Measurements from ENCODE around the gene ACLY. TPM values are rescaled to one million over a fixed set of nuclear protein-coding genes. Genes with fewer than 3 reads are reported as not detected.
"Not testable (repeated sequence)": the region's sequence is repeated elsewhere in the genome, so short reads cannot be mapped to it uniquely, and the experiment has no call there.

The ACLY gene
- total RNA-seq, 2 donors from 2014 or later = 135 to 145 TPM

DNA sequence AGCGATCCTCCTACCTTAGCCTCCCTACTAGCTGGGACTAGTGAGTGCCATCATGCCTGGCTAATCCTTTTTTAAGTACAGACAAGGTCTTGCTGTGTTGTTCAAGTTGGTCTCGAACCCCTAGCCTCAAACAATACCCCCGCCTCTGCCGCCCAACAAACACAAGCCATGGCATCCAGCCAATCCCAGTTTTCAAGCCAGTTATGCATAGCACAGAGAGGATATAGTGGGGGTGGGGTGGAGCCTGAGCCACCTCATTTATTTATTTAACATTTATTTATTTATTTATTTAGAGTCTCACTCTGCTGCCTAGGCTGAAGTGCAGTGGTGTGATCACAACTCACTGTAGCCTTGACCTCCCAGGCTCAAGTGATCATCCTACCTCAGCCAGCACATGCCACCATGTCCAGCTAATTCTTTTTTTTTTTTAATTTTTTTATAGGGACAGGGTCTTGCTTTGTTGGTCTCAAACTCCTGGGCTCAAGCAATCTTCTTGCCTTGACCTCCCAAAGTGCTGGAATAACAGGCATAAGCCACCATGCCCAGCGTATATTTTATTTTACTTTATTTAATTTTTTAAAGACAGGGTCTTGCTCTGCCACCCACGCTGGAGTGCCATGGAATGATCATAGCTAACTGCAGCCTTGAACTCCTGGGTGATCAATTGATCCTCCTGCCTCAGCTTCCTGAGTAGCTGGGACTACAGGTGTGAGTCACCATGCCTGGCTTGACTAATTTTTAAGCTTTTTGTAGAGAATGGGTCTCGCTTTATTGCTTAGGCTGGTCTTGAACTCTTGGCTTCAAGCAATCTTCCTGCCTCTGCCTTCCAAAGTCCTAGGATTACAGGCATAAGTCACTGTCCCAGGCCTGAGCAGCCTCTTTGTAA, 27.4 kb downstream of the ACLY start:
- Histone ChIP-seq H3K4me1 (no peaks in the 10 kb centered on the region), H3K4me3 (no peak overlapping the region), H3K27ac (no peak overlapping the region), H3K36me3 (peaks cover 26% of the 10 kb centered on the region), H3K9me3 (no peaks in the 10 kb centered on the region), H3K27me3 (no peaks in the 10 kb centered on the region), H3K9ac (ENCODE audit: low read depth in 2 of 2, low read length in 2 of 2) (no peak overlapping the region)
- intact Hi-C loops (cut with DNase I) = no loop called here
- DNase-seq = no peak
- TF ChIP-seq, protein P1, sequence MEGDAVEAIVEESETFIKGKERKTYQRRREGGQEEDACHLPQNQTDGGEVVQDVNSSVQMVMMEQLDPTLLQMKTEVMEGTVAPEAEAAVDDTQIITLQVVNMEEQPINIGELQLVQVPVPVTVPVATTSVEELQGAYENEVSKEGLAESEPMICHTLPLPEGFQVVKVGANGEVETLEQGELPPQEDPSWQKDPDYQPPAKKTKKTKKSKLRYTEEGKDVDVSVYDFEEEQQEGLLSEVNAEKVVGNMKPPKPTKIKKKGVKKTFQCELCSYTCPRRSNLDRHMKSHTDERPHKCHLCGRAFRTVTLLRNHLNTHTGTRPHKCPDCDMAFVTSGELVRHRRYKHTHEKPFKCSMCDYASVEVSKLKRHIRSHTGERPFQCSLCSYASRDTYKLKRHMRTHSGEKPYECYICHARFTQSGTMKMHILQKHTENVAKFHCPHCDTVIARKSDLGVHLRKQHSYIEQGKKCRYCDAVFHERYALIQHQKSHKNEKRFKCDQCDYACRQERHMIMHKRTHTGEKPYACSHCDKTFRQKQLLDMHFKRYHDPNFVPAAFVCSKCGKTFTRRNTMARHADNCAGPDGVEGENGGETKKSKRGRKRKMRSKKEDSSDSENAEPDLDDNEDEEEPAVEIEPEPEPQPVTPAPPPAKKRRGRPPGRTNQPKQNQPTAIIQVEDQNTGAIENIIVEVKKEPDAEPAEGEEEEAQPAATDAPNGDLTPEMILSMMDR (IDR thresholded peaks at IDR 0.05) = no peak

DNA sequence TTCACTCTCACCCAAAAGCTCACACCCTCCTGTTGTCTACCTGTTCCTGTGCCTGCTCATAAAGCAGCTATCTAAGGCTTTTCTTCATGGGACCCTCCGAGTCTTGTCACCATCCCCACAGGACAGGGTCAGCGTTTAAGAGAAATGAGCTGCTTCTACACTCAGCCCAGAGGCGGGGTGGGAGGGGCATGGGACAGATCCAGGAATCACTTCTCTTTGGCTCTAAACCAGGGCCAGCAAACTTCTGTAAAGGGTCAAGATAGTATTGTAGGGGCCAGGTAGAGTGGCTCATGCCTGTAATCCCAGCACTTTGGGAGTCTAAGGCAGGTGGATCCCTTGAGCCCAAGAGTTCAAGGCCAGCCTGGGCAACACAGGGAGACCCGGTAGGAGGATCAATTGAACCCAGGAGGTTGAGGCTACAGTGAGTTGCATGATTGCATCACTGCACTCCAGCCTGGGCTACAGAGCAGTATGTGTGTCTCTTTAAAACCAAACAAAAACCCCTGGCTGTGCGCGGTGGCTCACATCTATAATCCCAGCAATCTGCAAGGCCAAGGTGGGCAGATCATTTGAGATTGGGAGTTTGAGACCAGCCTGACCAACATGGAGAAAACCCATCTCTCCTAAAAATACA, 30.3 kb downstream of the ACLY start:
- intact Hi-C loops (cut with DNase I) = loop anchor here (10.0 kb wide), 1 partner anchor 144 kb away; no protein-coding TSS in a partner anchor
- H3K36me3 ChIP-seq = peaks cover 43% of the 10 kb centered on the region
- no peak overlapping the region for H3K9ac ChIP-seq (ENCODE audit: low read depth in 2 of 2, low read length in 2 of 2)
- TF ChIP-seq, protein P1 (IDR thresholded peaks at IDR 0.05) = no peak
- H3K27ac ChIP-seq = no peak overlapping the region
- no peak for DNase-seq
- no peaks in the 10 kb centered on the region for H3K4me1 ChIP-seq
- H3K9me3 ChIP-seq = no peaks in the 10 kb centered on the region
- no peak overlapping the region for H3K4me3 ChIP-seq
- no peaks in the 10 kb centered on the region for H3K27me3 ChIP-seq

DNA sequence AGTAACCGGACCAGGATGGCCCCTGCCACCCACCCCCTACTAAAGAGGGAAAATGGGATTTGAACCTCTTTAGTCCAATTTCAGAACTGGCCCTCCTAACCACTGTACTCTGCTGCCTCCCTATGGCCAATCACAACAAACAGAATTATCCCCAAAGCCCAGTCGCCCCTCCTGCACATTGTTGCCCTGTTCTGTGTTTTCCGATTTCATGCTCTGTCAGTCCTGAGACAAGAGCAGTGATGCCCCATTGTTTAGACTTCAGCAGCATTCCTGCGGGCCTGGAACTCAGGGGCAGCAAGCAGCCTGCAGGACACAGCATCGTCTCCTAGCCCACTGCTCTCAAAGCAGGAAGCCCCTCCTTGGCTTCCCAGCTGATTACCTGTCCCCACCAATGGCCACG, 33.0 kb downstream of the ACLY start:
- no peaks in the 10 kb centered on the region for H3K27me3 ChIP-seq
- H3K27ac ChIP-seq = no peak overlapping the region
- no peaks in the 10 kb centered on the region for H3K4me1 ChIP-seq
- DNase-seq = no peak
- no peaks in the 10 kb centered on the region for H3K9me3 ChIP-seq
- no peak overlapping the region for H3K9ac ChIP-seq (ENCODE audit: low read depth in 2 of 2, low read length in 2 of 2)
- TF ChIP-seq, protein P1 (IDR thresholded peaks at IDR 0.05) = no peak
- H3K4me3 ChIP-seq = no peak overlapping the region
- intact Hi-C loops (cut with DNase I) = loop anchor here (10.0 kb wide), 1 partner anchor 141 kb away; no protein-coding TSS in a partner anchor
- peaks cover 25% of the 10 kb centered on the region for H3K36me3 ChIP-seq

DNA sequence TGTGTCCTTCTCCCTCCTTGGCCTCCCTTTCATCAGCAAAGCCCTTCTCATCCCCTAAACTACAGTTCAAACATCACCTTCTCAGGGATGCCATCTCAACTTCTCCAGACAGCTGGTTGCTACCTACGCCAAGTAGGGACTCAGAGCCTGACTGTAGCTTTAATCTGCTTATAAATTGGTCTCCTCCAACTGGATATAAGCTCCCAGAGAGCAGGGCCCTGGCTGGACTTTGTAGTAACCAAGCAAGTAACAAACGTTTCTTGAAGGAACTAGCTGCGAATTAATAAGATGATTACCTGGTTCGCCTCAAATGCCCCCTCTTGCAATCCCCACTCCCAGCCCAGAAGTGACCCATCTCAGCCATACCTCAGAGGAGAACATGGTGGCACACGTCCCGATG, 36.0 kb downstream of the ACLY start:
- intact Hi-C loops (cut with DNase I) = loop anchor here (10.0 kb wide), 1 partner anchor 138 kb away; no protein-coding TSS in a partner anchor
- Histone ChIP-seq H3K27ac (no peak overlapping the region), H3K9ac (ENCODE audit: low read depth in 2 of 2, low read length in 2 of 2) (no peak overlapping the region), H3K4me1 (no peaks in the 10 kb centered on the region), H3K36me3 (peaks cover 36% of the 10 kb centered on the region), H3K9me3 (no peaks in the 10 kb centered on the region), H3K4me3 (no peak overlapping the region), H3K27me3 (no peaks in the 10 kb centered on the region)
- TF ChIP-seq, protein P1 (IDR thresholded peaks at IDR 0.05) = no peak
- no peak for DNase-seq

DNA sequence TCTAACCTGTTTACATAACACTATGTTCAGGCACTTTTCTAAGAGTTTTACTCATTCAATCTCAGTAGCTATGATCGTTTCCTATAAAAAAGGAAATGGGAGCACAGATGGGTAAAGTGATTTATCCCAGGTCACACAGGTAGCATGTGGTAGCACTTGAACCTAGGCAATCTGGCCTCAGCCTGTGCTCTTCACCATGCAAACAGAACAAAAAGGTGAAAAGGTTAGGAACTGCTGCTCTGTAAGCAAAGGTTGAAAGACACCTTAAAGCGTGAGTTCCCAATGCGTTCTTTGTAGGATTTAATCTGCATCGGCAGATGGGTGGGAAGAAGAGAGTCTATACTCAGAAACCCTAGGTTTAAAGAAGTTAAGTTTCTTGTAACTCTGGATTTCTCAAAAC, 38.6 kb downstream of the ACLY start:
- no peak overlapping the region for H3K4me3 ChIP-seq
- peaks cover 27% of the 10 kb centered on the region for H3K36me3 ChIP-seq
- H3K9ac ChIP-seq (ENCODE audit: low read depth in 2 of 2, low read length in 2 of 2) = no peak overlapping the region
- H3K27ac ChIP-seq = no peak overlapping the region
- DNase-seq = no peak
- intact Hi-C loops (cut with DNase I) = loop anchor here (10.0 kb wide), 1 partner anchor 135 kb away; no protein-coding TSS in a partner anchor
- no peaks in the 10 kb centered on the region for H3K9me3 ChIP-seq
- TF ChIP-seq, protein P1 (IDR thresholded peaks at IDR 0.05) = no peak
- no peaks in the 10 kb centered on the region for H3K27me3 ChIP-seq
- no peaks in the 10 kb centered on the region for H3K4me1 ChIP-seq

DNA sequence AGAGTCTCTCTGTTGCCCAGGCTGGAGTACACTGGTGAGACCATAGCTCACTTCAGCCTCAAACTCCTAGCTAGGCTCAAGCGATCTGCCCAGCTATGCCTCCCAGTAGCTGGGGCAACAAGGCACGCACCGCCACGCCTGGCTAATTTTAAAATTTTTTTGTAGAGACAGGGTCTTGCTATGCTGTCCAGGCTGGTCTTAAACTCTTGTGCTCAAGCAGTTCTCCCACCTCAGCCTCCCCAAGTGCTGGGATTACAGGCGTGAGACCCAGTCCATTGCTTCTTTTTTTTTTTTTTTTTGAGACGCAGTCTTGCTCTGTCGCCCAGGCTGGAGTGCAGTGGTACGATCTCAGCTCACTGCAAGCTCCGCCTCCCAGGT, 44.5 kb downstream of the ACLY start:
- H3K4me3 ChIP-seq; DNase-seq; H3K27ac ChIP-seq; intact Hi-C loops (cut with DNase I); H3K27me3 ChIP-seq; H3K9ac ChIP-seq (ENCODE audit: low read depth in 2 of 2, low read length in 2 of 2); H3K9me3 ChIP-seq; H3K4me1 ChIP-seq: not testable (repeated sequence)
- H3K36me3 ChIP-seq = peaks cover 31% of the 10 kb centered on the region
